HCT116 (cell line): ENCODE results near the gene SLC6A7. TPM values are rescaled to one million over a fixed set of nuclear protein-coding genes. Genes with fewer than 3 reads are reported as not detected.

ENCODE experiments used
- ATAC-seq: fragments of 200-7000 bp; cut with Tn5 transposase; 2 replicates; pipeline ENCODE4 v1.9.1; 2020; ENCODE audit warnings: mild to moderate bottlenecking, moderate library complexity
- BruUV-seq: library from RNA; stranded (reverse); fragments of 400-500 nt; replicated peaks from 2 replicates; lab custom pipeline; 2021; lab: Mats Ljungman, UMichigan
- CTCF ChIA-PET: fragments of 300-600 bp; sonication (Branson Sonifier 250); formaldehyde crosslinking; loops from one replicate; lab custom pipeline; 2021; ENCODE audit warnings: antibody characterized with exemption; lab: Charles Lee
- POLR2A ChIA-PET: fragments of 300-600, 350-600 bp; sonication (Branson Sonifier 250); formaldehyde crosslinking; loops from one replicate; lab custom pipeline; 2021; ENCODE audit warnings: antibody characterized with exemption; lab: Charles Lee
- RAD21 ChIA-PET, 2 experiments: fragments of 300-600 bp; sonication (Branson Sonifier 250); formaldehyde crosslinking; loops; one replicate each; lab custom pipeline; 2023; ENCODE audit warnings: low total read pairs in 2 of 2; ENCODE audit not compliant: uncharacterized antibody in 2 of 2, unreplicated experiment in 2 of 2, low non-redundant PET in 1 of 2; lab: Charles Lee
- DNase-seq: peaks from one replicate; pipeline ENCODE4 v3.0.0-alpha.2; 2010; ENCODE audit warnings: low read depth, low spot score
- H2AFZ ChIP-seq: fragments of 200-600 bp; shearing (Covaris generic), sonication (generic); 2 replicates; pipeline ENCODE4 v1.6.1; 2017; ENCODE audit warnings: low read depth, mixed run types, mixed read lengths, antibody characterized with exemption, low read length; ENCODE audit not compliant: poor library complexity, severe bottlenecking
- H3K27ac ChIP-seq: 2 replicates; pipeline ENCODE4 v1.5.1; 2012; ENCODE audit warnings: low read depth, low read length
- H3K27me3 ChIP-seq: fragments of 200-600 bp; sonication (generic); 2 replicates; pipeline ENCODE4 v1.6.1; 2016; ENCODE audit warnings: mixed run types, low read length, mixed read lengths; ENCODE audit not compliant: insufficient read depth
- H3K36me3 ChIP-seq, 2 experiments: fragments of 200-500 bp in 1 of 2; fragments of 200-600 bp in 1 of 2; sonication (Bioruptor generic) in 1 of 2; sonication (generic) in 1 of 2; 2 replicates each; pipeline versions ENCODE4 v1.5.1 to v1.6.1; 2014 to 2016; ENCODE audit warnings: low read length in 2 of 2, inconsistent platforms in 1 of 2, mixed read lengths in 1 of 2, mixed run types in 1 of 2; ENCODE audit not compliant: insufficient read depth in 2 of 2, control insufficient read depth in 1 of 2
- H3K4me1 ChIP-seq, 2 experiments: fragments of 200-600 bp in 1 of 2; sonication (generic) in 1 of 2; 2 replicates each; pipeline versions ENCODE4 v1.5.1 to v1.6.1; 2012 to 2017; ENCODE audit warnings: low read length in 2 of 2, inconsistent platforms in 1 of 2, mild to moderate bottlenecking in 1 of 2, mixed read lengths in 1 of 2, mixed run types in 1 of 2, moderate library complexity in 1 of 2; ENCODE audit not compliant: insufficient read depth in 2 of 2, control insufficient read depth in 1 of 2
- H3K4me2 ChIP-seq: fragments of 200-600 bp; sonication (generic); 2 replicates; pipeline ENCODE4 v1.6.1; 2017; ENCODE audit warnings: mixed run types, low read length, mixed read lengths
- H3K4me3 ChIP-seq, 2 experiments: fragments of 200-600 bp in 1 of 2; sonication (generic) in 1 of 2; replicated peaks in 1 of 2; 2 replicates each; pipeline ENCODE4 v1.5.1; 2011 to 2016; ENCODE audit warnings: low read length in 2 of 2, control low read depth in 1 of 2, low read depth in 1 of 2, mild to moderate bottlenecking in 1 of 2, mixed read lengths in 1 of 2, mixed run types in 1 of 2
- H3K79me2 ChIP-seq: fragments of 200-600 bp; sonication (generic); 2 replicates; pipeline ENCODE4 v1.6.1; 2017; ENCODE audit warnings: mild to moderate bottlenecking, mixed run types, low read length, moderate library complexity, mixed read lengths; ENCODE audit not compliant: insufficient read depth
- H3K9ac ChIP-seq: fragments of 200-600 bp; sonication (generic); 2 replicates; pipeline ENCODE4 v1.6.1; 2016; ENCODE audit warnings: low read length, mixed read lengths
- H3K9me2 ChIP-seq: fragments of 200-600 bp; sonication (generic), shearing (Covaris generic); 2 replicates; pipeline ENCODE4 v1.6.1; 2017; ENCODE audit warnings: mixed run types, mild to moderate bottlenecking, moderate library complexity; ENCODE audit not compliant: insufficient read depth
- H3K9me3 ChIP-seq, 2 experiments: fragments of 200-500 bp in 1 of 2; fragments of 200-600 bp in 1 of 2; sonication (Bioruptor generic) in 1 of 2; sonication (generic) in 1 of 2; 2 replicates each; pipeline ENCODE4 v1.6.1; 2014 to 2017; ENCODE audit warnings: low read length in 2 of 2, mixed read lengths in 2 of 2, inconsistent platforms in 1 of 2, low read depth in 1 of 2, mild to moderate bottlenecking in 1 of 2, mixed run types in 1 of 2, moderate library complexity in 1 of 2; ENCODE audit not compliant: control insufficient read depth in 1 of 2, insufficient read depth in 1 of 2
- H4K20me1 ChIP-seq: fragments of 200-600 bp; sonication (generic), shearing (Covaris generic); 2 replicates; pipeline ENCODE4 v1.6.1; 2017; ENCODE audit warnings: mixed run types, mild to moderate bottlenecking, moderate library complexity; ENCODE audit not compliant: insufficient read depth
- CTCF ChIP-seq, 3 experiments: fragments of 200-600 bp in 1 of 3; sonication (generic) in 1 of 3; IDR thresholded peaks in 2 of 3; conservative IDR thresholded peaks in 1 of 3; 2 replicates each; pipeline ENCODE4 v1.5.1; 2012 to 2017; ENCODE audit warnings: low read depth in 2 of 3, low read length in 2 of 3, antibody characterized with exemption in 1 of 3, borderline replicate concordance in 1 of 3, control low read depth in 1 of 3, mild to moderate bottlenecking in 1 of 3, mixed read lengths in 1 of 3, mixed run types in 1 of 3, moderate library complexity in 1 of 3; ENCODE audit not compliant: insufficient read depth in 1 of 3
- MAX ChIP-seq: IDR thresholded peaks from 2 replicates; pipeline ENCODE4 v1.6.1; 2012
- REST ChIP-seq: IDR thresholded peaks from 2 replicates; pipeline ENCODE4 v1.6.1; 2012; ENCODE audit warnings: low read depth
- YY1 ChIP-seq: IDR thresholded peaks from 2 replicates; pipeline ENCODE4 v1.6.1; 2011; ENCODE audit warnings: low read length, low read depth, moderate library complexity, mild to moderate bottlenecking; ENCODE audit not compliant: insufficient replicate concordance; ENCODE audit errors: extremely low read depth
- intact Hi-C: fragments of 100-400 bp; cut with micrococcal nuclease; formaldehyde crosslinking; loops from 2 replicates; pipeline ENCODE4 v1.10.0; 2022
- total RNA-seq: library from RNA; stranded (reverse); gene quantifications from one replicate; pipeline ENCODE4 v1.2.1, GENCODE V29; 2021; ENCODE audit not compliant: unreplicated experiment

The SLC6A7 gene
- total RNA-seq, 1 experiment from 2014 or later = not detected

GRCh38 chr5:150144879-150145278 is 45.0 kb upstream of the SLC6A7 start:
- no peaks in the 10 kb centered on the region for H3K9me2 ChIP-seq
- intact Hi-C loops = no loop called here
- DNase-seq = no peak
- H3K9me3 ChIP-seq = no peaks in the 10 kb centered on the region
- H3K27me3 ChIP-seq = no peaks in the 10 kb centered on the region
- no peak overlapping the region for H3K4me3 ChIP-seq
- CTCF ChIA-PET = interaction anchor here (1.3 kb wide), 1 partner anchor 311 kb away, joined by 3 read pairs; no protein-coding TSS in a partner anchor
- no peaks in the 10 kb centered on the region for H3K36me3 ChIP-seq
- no peak overlapping the region for H3K4me2 ChIP-seq
- TF ChIP-seq REST (no peak), YY1 (no peak), MAX (no peak), CTCF (IDR thresholded peaks at IDR 0.05 in 2 of 3, conservative IDR thresholded peaks at IDR 0.05 in 1 of 3; ENCODE audit: borderline replicate concordance in 1 of 3, insufficient read depth in 1 of 3, low read depth in 2 of 3, low read length in 2 of 3) (no peak)
- TF ChIP-seq, all 23 proteins: peak for 0
- ChIA-PET RAD21 (no interaction called here), POLR2A (no interaction called here)
- Histone ChIP-seq H3K9ac (no peak overlapping the region), H4K20me1 (no peaks in the 10 kb centered on the region), H3K79me2 (no peaks in the 10 kb centered on the region), H3K27ac (no peak overlapping the region), H2AFZ (no peak overlapping the region), H3K4me1 (peaks cover 0 to 21% of the 10 kb centered on the region in 2 experiments; a peak in 2 of 4 replicates)
- no peak for ATAC-seq
- BruUV-seq = no TSS peak
